Thymus (tissue), 11 donors: ENCODE measurements around the gene SLC18A2. TPM values are rescaled to one million over a fixed set of nuclear protein-coding genes. Genes with fewer than 3 reads are reported as not detected.

Source experiments
- DNase-seq, 9 donors: peaks; one replicate each; pipeline ENCODE4 v3.0.0-alpha.2; 2013; ENCODE audit warnings: low spot score in 9 of 9, low read depth in 6 of 9, missing footprints in 1 of 9
- H3K27ac ChIP-seq, 2 donors: one replicate each; pipeline ENCODE4 v1.5.1; 2013; ENCODE audit warnings: control low read depth in 1 of 2, low read depth in 1 of 2, low read length in 1 of 2, mild to moderate bottlenecking in 1 of 2, moderate library complexity in 1 of 2
- H3K27me3 ChIP-seq, 2 donors: one replicate each; pipeline ENCODE4 v1.5.1; 2013; ENCODE audit warnings: low read length in 1 of 2; ENCODE audit not compliant: control insufficient read depth in 2 of 2, insufficient read depth in 1 of 2
- H3K36me3 ChIP-seq, 2 donors: one replicate each; pipeline ENCODE4 v1.5.1; 2013; ENCODE audit warnings: low read length in 1 of 2, mild to moderate bottlenecking in 1 of 2, moderate library complexity in 1 of 2; ENCODE audit not compliant: control insufficient read depth in 2 of 2, insufficient read depth in 2 of 2
- H3K4me1 ChIP-seq, 2 donors: one replicate each; pipeline ENCODE4 v1.5.1; 2013; ENCODE audit warnings: low read length in 2 of 2; ENCODE audit not compliant: control insufficient read depth in 2 of 2, insufficient read depth in 2 of 2
- H3K4me3 ChIP-seq, 2 donors: one replicate each; pipeline ENCODE4 v1.5.1; 2013; ENCODE audit warnings: low read length in 2 of 2, control low read depth in 1 of 2, mild to moderate bottlenecking in 1 of 2
- H3K9me3 ChIP-seq, 2 donors: one replicate each; pipeline ENCODE4 v1.5.1; 2013; ENCODE audit warnings: low read length in 1 of 2, mild to moderate bottlenecking in 1 of 2; ENCODE audit not compliant: control insufficient read depth in 2 of 2, insufficient read depth in 1 of 2
- WGBS: extraction: QIAGEN DNeasy Blood & Tissue Kit; methylation state at CpG from one replicate; pipeline ENCODE4 v1.1.7; 2013; 5-methylcytosine and 5-hydroxymethylcytosine counted together
- polyA plus RNA-seq: library from polyadenylated mRNA; stranded (reverse); fragments of 200-250 nt; gene quantifications from one replicate; pipeline ENCODE4 v1.2.3, GENCODE V29; 2013
- total RNA-seq: library from RNA; stranded (reverse); fragments of 120-200 nt; gene quantifications from one replicate; pipeline ENCODE4 v1.2.4, GENCODE V29; 2013
- donor health status: healthy.

Gene SLC18A2
- total and polyA plus RNA-seq, 2 donors: 6.1 to 27.6 TPM

- H3K9me3 ChIP-seq: peaks cover 0 to 5% of the 10 kb centered on the region in 2 donors
- peaks cover 24 to 34% of the 10 kb centered on the region in 2 donors for H3K4me1 ChIP-seq
- no peaks in the 10 kb centered on the region for H3K36me3 ChIP-seq
- no peak for DNase-seq
- WGBS: 98% methylated on average over 9 of the region's 9 CpGs
- H3K4me3 ChIP-seq: no peak overlapping the region
- peaks cover 2% of the 10 kb centered on the region in 2 donors for H3K27me3 ChIP-seq
- H3K27ac ChIP-seq: no peak overlapping the region
Measured at GRCh38 chr10:117255835-117256460, 15.0 kb downstream of the SLC18A2 start.

GRCh38 chr10:117256910-117257309, 16.0 kb downstream of the SLC18A2 start:
- H3K27me3 ChIP-seq: peaks cover 2% of the 10 kb centered on the region in 2 donors

GRCh38 chr10:117257721-117258120, 16.8 kb downstream of the SLC18A2 start:
- H3K27me3 ChIP-seq: peaks cover 2% of the 10 kb centered on the region in 2 donors
- no peaks in the 10 kb centered on the region for H3K36me3 ChIP-seq
- peaks cover 0 to 5% of the 10 kb centered on the region in 2 donors for H3K9me3 ChIP-seq
- H3K4me3 ChIP-seq: no peak overlapping the region
- no peak overlapping the region for H3K27ac ChIP-seq
- 98% methylated on average over 3 of the region's 3 CpGs for WGBS
- H3K4me1 ChIP-seq: peaks cover 9 to 31% of the 10 kb centered on the region in 2 donors
- no peak for DNase-seq

More at GRCh38 chr10:117256910-117257309, 16.0 kb downstream of the SLC18A2 start:
- WGBS: 94% methylated on average over 10 of the region's 10 CpGs
- H3K4me3 ChIP-seq: no peak overlapping the region
- peaks cover 16 to 33% of the 10 kb centered on the region in 2 donors for H3K4me1 ChIP-seq
- H3K27ac ChIP-seq: no peak overlapping the region
- H3K36me3 ChIP-seq: no peaks in the 10 kb centered on the region
- H3K9me3 ChIP-seq: peaks cover 0 to 5% of the 10 kb centered on the region in 2 donors
- DNase-seq: no peak

DNA sequence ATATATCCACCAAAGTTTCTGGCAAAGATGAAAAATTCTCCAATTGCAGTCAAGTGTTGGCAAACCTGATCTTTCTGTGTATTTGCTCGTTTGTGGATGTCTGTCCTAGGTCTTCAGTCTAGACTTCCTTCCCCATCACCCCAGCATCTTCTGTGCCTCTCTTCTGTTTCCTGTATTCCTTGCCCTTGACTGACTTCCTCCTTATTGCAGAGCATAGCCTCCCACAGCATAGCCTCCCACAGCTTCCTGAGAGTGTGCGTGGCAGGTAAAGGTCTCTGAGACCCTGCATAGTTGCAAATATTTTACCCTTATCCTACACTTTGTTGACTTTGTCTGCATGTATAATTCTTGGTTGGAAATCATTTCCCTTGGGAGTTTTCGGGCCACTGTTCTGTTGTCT, 18.4 kb downstream of the SLC18A2 start:
- 28% methylated on average over 3 of the region's 3 CpGs for WGBS
- DNase-seq: peak in 1 of 9 donors; percentile 50
- H3K4me1 ChIP-seq: peaks cover 9 to 40% of the 10 kb centered on the region in 2 donors
- H3K27ac ChIP-seq: peak overlapping the region; percentile 53 to 78
- H3K27me3 ChIP-seq: peaks cover 2% of the 10 kb centered on the region in 2 donors
- H3K9me3 ChIP-seq: peaks cover 0 to 9% of the 10 kb centered on the region in 2 donors
- no peaks in the 10 kb centered on the region for H3K36me3 ChIP-seq
- no peak overlapping the region for H3K4me3 ChIP-seq

DNA sequence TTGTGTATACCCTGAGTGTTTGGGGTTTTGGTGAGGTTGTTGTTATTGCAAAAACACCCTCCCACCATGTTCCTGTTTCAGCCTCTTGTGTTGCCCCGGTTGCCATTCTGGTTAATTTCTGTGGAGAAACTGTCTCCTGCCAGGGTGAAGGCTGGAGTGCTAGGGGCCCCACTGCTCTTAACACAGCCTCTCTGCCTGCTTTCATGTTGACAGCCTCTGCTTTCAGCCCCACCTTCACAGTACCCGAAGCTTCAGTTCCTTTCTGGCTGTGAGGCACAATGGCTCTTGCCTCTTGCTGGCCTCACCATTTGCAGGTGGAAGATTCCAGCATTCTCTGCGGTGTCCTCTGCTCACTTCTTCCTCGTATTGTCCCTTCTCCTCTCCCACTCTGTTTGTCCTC, 19.2 kb downstream of the SLC18A2 start:
- peak in 3 of 9 donors; percentile 42 to 71 (median 66) for DNase-seq
- peaks cover 2% of the 10 kb centered on the region in 2 donors for H3K27me3 ChIP-seq
- WGBS: 67% methylated on average over 4 of the region's 4 CpGs

DNA sequence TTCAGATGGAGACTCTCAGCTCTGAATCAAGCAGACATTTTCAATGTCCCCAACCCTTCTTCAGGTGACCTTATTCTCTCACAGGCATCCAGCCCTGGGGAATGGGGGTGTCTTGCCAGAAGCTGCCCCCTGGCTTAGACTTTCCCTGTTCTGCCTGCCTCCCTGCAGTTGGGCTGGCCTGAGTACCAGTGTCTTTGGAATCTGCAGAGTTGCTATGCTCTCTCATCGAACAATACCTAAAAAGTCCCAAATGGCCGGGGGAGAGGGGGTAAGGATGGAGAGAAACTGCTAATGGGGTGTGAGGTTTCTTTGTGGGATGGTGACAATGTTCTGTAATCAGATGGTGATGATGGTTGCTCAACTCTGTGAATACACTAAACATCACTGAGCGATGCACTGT, 20.6 kb downstream of the SLC18A2 start:
- H3K9me3 ChIP-seq: peaks cover 0 to 4% of the 10 kb centered on the region in 2 donors
- no peak overlapping the region for H3K4me3 ChIP-seq
- H3K4me1 ChIP-seq: peaks cover 9 to 51% of the 10 kb centered on the region in 2 donors
- H3K27ac ChIP-seq: no peak overlapping the region
- H3K36me3 ChIP-seq: no peaks in the 10 kb centered on the region
- DNase-seq: no peak
- 97% methylated on average over 3 of the region's 3 CpGs for WGBS
- H3K27me3 ChIP-seq: peaks cover 2% of the 10 kb centered on the region in 2 donors

More for the DNA sequence above, 19.2 kb downstream of the SLC18A2 start:
- Histone ChIP-seq H3K27ac (peak overlapping the region; percentile 78 to 80), H3K9me3 (peaks cover 0 to 9% of the 10 kb centered on the region in 2 donors), H3K4me1 (peaks cover 9 to 44% of the 10 kb centered on the region in 2 donors), H3K4me3 (no peak overlapping the region), H3K36me3 (no peaks in the 10 kb centered on the region)

DNA sequence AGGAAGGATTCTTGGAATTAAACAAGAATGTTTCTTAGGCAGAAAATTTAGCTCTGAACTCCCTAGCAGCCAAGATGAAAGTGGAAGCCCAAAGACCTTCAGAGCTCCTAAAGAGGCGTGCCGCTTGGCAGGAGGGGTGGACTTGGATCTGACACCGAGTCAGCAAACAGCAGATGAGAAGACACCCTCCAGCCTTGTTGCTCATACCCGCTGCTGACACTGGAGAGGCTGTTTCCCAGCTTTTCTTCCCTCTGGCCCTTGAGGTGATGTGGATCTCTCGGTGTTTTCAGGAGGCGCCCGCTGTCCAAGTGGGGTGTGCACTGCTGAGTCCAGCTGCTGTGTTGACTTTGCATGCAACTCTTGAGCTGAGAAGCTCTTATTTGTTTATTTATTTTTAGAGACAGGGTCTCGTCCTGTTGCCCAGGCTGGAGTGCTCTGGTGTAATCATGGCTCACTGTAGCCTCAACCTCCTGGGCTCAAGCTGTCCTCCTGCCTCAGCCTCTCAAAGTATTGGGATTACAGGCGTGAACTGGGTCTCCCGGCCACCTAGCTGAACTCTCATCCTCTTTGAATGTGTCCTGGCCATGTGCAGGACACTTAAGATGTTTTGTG, 21.5 kb downstream of the SLC18A2 start:
- Histone ChIP-seq H3K27me3 (peaks cover 2% of the 10 kb centered on the region in 2 donors), H3K4me1 (peaks cover 9 to 51% of the 10 kb centered on the region in 2 donors), H3K27ac (no peak overlapping the region), H3K36me3 (no peaks in the 10 kb centered on the region), H3K4me3 (no peak overlapping the region), H3K9me3 (peaks cover 0 to 4% of the 10 kb centered on the region in 2 donors)
- no peak for DNase-seq
- 96% methylated on average over 10 of the region's 10 CpGs for WGBS

GRCh38 chr10:117262903-117263293, 22.0 kb downstream of the SLC18A2 start:
- no peaks in the 10 kb centered on the region for H3K36me3 ChIP-seq
- no peak overlapping the region for H3K27ac ChIP-seq
- H3K4me3 ChIP-seq: no peak overlapping the region
- peaks cover 9 to 53% of the 10 kb centered on the region in 2 donors for H3K4me1 ChIP-seq
- peaks cover 0 to 4% of the 10 kb centered on the region in 2 donors for H3K9me3 ChIP-seq
- no peaks in the 10 kb centered on the region for H3K27me3 ChIP-seq
- WGBS: 79% methylated on average over 7 of the region's 7 CpGs
- DNase-seq: no peak

DNA sequence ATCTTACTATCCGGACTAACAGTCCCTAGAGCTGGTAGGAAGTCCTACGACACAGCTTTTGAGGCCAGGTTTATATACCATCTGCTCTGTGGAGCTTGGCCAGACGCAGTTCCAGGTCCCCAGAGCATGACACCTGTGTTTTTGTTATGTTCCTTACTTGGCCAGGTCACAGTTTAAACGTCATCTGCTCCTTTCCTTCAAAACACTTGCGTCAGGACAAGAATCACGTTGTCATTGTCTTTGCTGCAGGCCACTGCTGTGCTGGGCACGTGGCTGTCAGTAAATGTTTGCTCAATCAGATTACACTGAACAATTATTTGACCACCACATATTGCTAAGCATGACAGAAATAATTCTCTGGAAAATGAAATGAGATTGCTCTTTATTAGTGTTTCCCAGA, 23.9 kb downstream of the SLC18A2 start:
- H3K4me1 ChIP-seq: peaks cover 10 to 53% of the 10 kb centered on the region in 2 donors
- H3K36me3 ChIP-seq: no peaks in the 10 kb centered on the region
- DNase-seq: no peak
- H3K27me3 ChIP-seq: no peaks in the 10 kb centered on the region
- no peak overlapping the region for H3K4me3 ChIP-seq
- 83% methylated on average over 7 of the region's 7 CpGs for WGBS
- no peak overlapping the region for H3K27ac ChIP-seq
- H3K9me3 ChIP-seq: peaks cover 0 to 4% of the 10 kb centered on the region in 2 donors
